SK-N-SH treated with all-trans-retinoic acid at 6 μM for 48 hours (cell line): ENCODE measurements around the gene PAX1.

Experiments
- ATAC-seq: fragments of 200-7000 bp; cut with Tn5 transposase; 3 replicates; pipeline ENCODE4 v1.9.1; 2020; ENCODE audit warnings: mild to moderate bottlenecking, moderate library complexity
- ARNTL ChIP-seq: fragments of 450-650 bp; formaldehyde crosslinking; IDR thresholded peaks from 2 replicates; pipeline ENCODE4 v1.5.0; 2020; ENCODE audit warnings: low read depth, mild to moderate bottlenecking, moderate library complexity, borderline replicate concordance
- BACH2 ChIP-seq: fragments of 250-450 bp; sonication (Bioruptor Pico); IDR thresholded peaks from 2 replicates; pipeline ENCODE4 v1.9.0; 2021; ENCODE audit warnings: mild to moderate bottlenecking, borderline replicate concordance
- CSDC2 ChIP-seq: fragments of 250-450 bp; sonication (Bioruptor Pico); IDR thresholded peaks from 2 replicates; pipeline ENCODE4 v1.5.0; 2020; ENCODE audit warnings: mild to moderate bottlenecking, moderate library complexity
- ESRRG ChIP-seq: fragments of 250-450 bp; sonication (Bioruptor Pico); IDR thresholded peaks from 2 replicates; pipeline ENCODE4 v1.6.1; 2021; ENCODE audit warnings: mild to moderate bottlenecking
- GLIS3 ChIP-seq: fragments of 250-450 bp; sonication (Bioruptor Pico); IDR thresholded peaks from 2 replicates; pipeline ENCODE4 v1.5.0; 2020; ENCODE audit warnings: mild to moderate bottlenecking, moderate library complexity
- ISL1 ChIP-seq: fragments of 250-450 bp; sonication (Bioruptor Pico); IDR thresholded peaks from 2 replicates; pipeline ENCODE4 v2.1.2; 2022; ENCODE audit warnings: mild to moderate bottlenecking, moderate library complexity
- OSR1 ChIP-seq: fragments of 250-450 bp; sonication (Bioruptor Pico); IDR thresholded peaks from 2 replicates; pipeline ENCODE4 v1.8.0; 2022; ENCODE audit warnings: moderate library complexity, mild to moderate bottlenecking, inconsistent platforms
- PPARA ChIP-seq: fragments of 250-450 bp; sonication (Bioruptor Pico); IDR thresholded peaks from 2 replicates; pipeline ENCODE4 v1.5.0; 2020; ENCODE audit warnings: mild to moderate bottlenecking, borderline replicate concordance
- RARB ChIP-seq: fragments of 250-450 bp; sonication (Bioruptor Pico); IDR thresholded peaks from 2 replicates; pipeline ENCODE4 v1.8.0; 2021; ENCODE audit warnings: mild to moderate bottlenecking, moderate library complexity
- SNAI2 ChIP-seq: fragments of 250-450 bp; sonication (Bioruptor Pico); IDR thresholded peaks from 2 replicates; pipeline ENCODE4 v1.5.0; 2020; ENCODE audit warnings: mild to moderate bottlenecking, moderate library complexity
- TCF4 ChIP-seq: fragments of 250-450 bp; sonication (Bioruptor Pico); IDR thresholded peaks from 2 replicates; pipeline ENCODE4 v1.8.0; 2021; ENCODE audit warnings: mild to moderate bottlenecking, moderate library complexity, borderline replicate concordance
- TOX ChIP-seq: fragments of 250-450 bp; sonication (Bioruptor Pico); IDR thresholded peaks from 2 replicates; pipeline ENCODE4 v1.8.0; 2021; ENCODE audit warnings: mild to moderate bottlenecking, moderate library complexity, borderline replicate concordance
- ZFP3 ChIP-seq: fragments of 250-450 bp; sonication (Bioruptor Pico); IDR thresholded peaks from 2 replicates; pipeline ENCODE4 v1.5.0; 2020; ENCODE audit warnings: mild to moderate bottlenecking, moderate library complexity
- ZFP30 ChIP-seq: fragments of 450-650 bp; formaldehyde crosslinking; IDR thresholded peaks from 2 replicates; pipeline ENCODE4 v1.5.0; 2022; ENCODE audit warnings: mild to moderate bottlenecking, moderate library complexity
- ZNF565 ChIP-seq: fragments of 450-650 bp; formaldehyde crosslinking; conservative IDR thresholded peaks from 2 replicates; pipeline ENCODE4 v1.5.0; 2020; ENCODE audit warnings: low read depth, mild to moderate bottlenecking, moderate library complexity
- ZNF70 ChIP-seq: fragments of 450-650 bp; formaldehyde crosslinking; IDR thresholded peaks from 2 replicates; pipeline ENCODE4 v1.5.0; 2020; ENCODE audit warnings: mild to moderate bottlenecking, moderate library complexity
- ZNF8 ChIP-seq: fragments of 450-650 bp; formaldehyde crosslinking; IDR thresholded peaks from 2 replicates; pipeline ENCODE4 v1.5.0; 2020; ENCODE audit warnings: mild to moderate bottlenecking, moderate library complexity
- TF ChIP-seq, protein P1 (sequence below): fragments of 250-450 bp; sonication (Bioruptor Pico); IDR thresholded peaks from 2 replicates; pipeline ENCODE4 v1.5.0; 2020; ENCODE audit warnings: mild to moderate bottlenecking, moderate library complexity
- TF ChIP-seq, protein P2 (sequence below): fragments of 250-450 bp; sonication (Bioruptor Pico); IDR thresholded peaks from 2 replicates; pipeline ENCODE4 v1.8.0; 2020; ENCODE audit warnings: mild to moderate bottlenecking, moderate library complexity, borderline replicate concordance
- TF ChIP-seq, protein P3 (sequence below): fragments of 250-450 bp; sonication (Bioruptor Pico); IDR thresholded peaks from 2 replicates; pipeline ENCODE4 v1.8.0; 2021; ENCODE audit warnings: low read depth, mild to moderate bottlenecking, moderate library complexity, borderline replicate concordance

Gene PAX1

DNA sequence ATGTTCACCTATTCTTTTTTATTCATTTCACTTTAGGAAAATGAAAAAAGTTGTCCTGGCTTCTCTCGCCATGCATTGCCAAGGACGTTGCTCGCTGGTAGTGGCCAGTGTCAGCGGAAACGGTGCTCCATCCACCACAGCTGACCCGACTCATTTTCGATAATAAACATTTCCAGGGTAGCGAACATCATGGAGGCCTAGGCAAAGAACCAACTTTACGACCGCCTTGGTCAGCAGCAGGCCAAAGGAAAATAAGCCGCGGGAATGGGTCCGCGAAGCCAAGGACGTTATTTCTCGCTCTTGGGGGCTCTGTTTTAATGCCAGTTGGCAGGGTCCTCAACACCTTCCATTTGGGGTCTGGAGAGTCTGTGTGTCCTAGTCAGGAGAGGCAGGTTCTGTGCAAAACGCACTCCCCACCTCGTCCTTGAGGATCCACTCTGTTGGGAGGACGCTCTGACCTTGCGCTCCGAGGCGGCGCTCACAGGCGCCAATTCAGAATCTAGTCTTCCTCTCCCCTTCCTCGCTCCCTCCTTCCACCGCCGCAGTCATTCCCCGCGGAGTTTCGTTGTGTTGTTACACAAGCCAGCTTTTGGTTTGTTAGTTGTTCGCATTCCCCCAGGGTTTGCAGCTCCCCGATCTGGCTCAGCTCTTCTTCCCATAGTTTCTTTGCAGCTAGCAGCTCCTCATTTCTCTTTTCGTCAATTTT, 4.1 kb upstream of the PAX1 start:
- TF ChIP-seq TCF4 (CRISPR knock-in tag): no peak
- ATAC-seq: no peak

DNA sequence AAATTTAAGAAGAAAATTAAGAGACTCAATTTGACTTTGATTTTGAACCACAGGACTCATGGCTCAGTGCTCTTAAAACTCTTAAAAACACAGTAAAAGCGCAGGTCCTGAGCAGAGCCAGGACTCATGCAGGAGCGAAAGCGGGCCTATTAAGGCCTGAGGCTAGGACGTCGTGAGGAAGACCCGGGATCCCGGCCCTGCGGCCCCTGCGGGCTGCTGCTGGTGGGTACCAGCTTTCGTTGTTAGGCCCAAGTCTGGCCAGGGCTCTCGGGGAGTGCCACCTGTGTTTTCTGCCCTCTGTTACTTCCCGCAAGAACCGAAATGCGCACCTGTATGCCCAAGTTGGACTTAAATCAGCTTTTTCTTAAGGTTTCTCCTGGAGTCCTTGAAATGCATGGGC, 3.4 kb upstream of the PAX1 start:
- no peak for TF ChIP-seq SNAI2 (CRISPR knock-in tag)
- no peak for TF ChIP-seq ARNTL (CRISPR knock-in tag)
- no peak for TF ChIP-seq BACH2 (CRISPR knock-in tag)
- no peak for TF ChIP-seq RARB
- no peak for TF ChIP-seq ZNF70 (CRISPR knock-in tag)
- TF ChIP-seq, protein P1, sequence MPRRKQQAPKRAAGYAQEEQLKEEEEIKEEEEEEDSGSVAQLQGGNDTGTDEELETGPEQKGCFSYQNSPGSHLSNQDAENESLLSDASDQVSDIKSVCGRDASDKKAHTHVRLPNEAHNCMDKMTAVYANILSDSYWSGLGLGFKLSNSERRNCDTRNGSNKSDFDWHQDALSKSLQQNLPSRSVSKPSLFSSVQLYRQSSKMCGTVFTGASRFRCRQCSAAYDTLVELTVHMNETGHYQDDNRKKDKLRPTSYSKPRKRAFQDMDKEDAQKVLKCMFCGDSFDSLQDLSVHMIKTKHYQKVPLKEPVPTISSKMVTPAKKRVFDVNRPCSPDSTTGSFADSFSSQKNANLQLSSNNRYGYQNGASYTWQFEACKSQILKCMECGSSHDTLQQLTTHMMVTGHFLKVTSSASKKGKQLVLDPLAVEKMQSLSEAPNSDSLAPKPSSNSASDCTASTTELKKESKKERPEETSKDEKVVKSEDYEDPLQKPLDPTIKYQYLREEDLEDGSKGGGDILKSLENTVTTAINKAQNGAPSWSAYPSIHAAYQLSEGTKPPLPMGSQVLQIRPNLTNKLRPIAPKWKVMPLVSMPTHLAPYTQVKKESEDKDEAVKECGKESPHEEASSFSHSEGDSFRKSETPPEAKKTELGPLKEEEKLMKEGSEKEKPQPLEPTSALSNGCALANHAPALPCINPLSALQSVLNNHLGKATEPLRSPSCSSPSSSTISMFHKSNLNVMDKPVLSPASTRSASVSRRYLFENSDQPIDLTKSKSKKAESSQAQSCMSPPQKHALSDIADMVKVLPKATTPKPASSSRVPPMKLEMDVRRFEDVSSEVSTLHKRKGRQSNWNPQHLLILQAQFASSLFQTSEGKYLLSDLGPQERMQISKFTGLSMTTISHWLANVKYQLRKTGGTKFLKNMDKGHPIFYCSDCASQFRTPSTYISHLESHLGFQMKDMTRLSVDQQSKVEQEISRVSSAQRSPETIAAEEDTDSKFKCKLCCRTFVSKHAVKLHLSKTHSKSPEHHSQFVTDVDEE (CRISPR knock-in tag): no peak
- TF ChIP-seq, protein P2, sequence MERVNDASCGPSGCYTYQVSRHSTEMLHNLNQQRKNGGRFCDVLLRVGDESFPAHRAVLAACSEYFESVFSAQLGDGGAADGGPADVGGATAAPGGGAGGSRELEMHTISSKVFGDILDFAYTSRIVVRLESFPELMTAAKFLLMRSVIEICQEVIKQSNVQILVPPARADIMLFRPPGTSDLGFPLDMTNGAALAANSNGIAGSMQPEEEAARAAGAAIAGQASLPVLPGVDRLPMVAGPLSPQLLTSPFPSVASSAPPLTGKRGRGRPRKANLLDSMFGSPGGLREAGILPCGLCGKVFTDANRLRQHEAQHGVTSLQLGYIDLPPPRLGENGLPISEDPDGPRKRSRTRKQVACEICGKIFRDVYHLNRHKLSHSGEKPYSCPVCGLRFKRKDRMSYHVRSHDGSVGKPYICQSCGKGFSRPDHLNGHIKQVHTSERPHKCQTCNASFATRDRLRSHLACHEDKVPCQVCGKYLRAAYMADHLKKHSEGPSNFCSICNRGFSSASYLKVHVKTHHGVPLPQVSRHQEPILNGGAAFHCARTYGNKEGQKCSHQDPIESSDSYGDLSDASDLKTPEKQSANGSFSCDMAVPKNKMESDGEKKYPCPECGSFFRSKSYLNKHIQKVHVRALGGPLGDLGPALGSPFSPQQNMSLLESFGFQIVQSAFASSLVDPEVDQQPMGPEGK (CRISPR knock-in tag): no peak
- no peak for TF ChIP-seq ZNF565 (CRISPR knock-in tag)
- ATAC-seq: no peak

DNA sequence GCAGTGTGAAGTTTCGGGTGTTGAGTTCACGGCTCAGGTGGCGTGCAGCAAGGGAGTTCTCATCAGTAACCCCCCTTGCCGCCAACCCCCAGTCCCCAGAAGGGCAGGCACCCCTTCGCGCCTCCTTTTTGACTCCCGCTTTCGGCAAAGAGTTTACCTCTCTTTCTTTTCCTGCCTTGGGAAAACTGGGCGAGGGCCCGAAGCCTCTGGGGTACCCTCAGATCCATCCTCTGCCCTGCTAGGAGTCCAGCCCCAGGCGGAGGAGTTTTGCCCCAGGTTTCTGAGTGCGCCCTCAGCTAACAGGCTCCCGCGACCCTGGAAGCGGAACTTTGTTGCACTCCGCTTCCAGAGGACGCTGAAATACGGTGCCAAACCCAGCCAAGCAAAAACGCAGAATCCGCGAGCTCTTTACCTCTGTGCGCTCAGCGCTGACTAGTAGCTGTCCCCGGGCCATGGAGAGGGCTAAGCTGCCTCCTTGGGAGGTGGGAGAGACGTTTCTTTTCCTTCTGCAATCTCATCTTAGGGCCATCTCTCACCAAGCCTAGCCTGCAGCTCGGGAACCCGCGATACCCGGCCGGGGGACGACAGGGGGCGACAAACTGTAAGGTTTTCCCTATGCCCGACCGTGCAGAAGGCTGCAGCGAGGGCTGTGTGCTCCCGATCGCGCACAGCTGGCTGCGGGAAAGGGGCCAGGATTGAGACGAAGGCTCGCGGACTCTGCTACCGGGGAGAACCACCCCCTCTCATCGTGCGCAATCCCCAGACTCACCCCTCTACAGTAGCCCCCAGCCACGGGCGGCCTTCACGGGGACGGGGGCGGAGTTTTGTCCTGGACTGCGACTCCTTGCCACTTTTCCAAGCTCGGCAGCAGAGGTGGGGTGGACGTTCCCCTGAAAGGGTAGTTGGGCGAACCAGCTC, 2.7 kb upstream of the PAX1 start:
- ATAC-seq: peak; percentile 97
- no peak for TF ChIP-seq ISL1 (CRISPR knock-in tag)
- TF ChIP-seq, protein P3, sequence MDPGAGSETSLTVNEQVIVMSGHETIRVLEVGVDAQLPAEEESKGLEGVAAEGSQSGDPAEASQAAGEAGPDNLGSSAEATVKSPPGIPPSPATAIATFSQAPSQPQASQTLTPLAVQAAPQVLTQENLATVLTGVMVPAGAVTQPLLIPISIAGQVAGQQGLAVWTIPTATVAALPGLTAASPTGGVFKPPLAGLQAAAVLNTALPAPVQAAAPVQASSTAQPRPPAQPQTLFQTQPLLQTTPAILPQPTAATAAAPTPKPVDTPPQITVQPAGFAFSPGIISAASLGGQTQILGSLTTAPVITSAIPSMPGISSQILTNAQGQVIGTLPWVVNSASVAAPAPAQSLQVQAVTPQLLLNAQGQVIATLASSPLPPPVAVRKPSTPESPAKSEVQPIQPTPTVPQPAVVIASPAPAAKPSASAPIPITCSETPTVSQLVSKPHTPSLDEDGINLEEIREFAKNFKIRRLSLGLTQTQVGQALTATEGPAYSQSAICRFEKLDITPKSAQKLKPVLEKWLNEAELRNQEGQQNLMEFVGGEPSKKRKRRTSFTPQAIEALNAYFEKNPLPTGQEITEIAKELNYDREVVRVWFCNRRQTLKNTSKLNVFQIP (CRISPR knock-in tag): no peak
- TF ChIP-seq TOX (CRISPR knock-in tag): no peak
- TF ChIP-seq, protein P2 (CRISPR knock-in tag): no peak
- no peak for TF ChIP-seq GLIS3 (CRISPR knock-in tag)
- no peak for TF ChIP-seq SNAI2 (CRISPR knock-in tag)

DNA sequence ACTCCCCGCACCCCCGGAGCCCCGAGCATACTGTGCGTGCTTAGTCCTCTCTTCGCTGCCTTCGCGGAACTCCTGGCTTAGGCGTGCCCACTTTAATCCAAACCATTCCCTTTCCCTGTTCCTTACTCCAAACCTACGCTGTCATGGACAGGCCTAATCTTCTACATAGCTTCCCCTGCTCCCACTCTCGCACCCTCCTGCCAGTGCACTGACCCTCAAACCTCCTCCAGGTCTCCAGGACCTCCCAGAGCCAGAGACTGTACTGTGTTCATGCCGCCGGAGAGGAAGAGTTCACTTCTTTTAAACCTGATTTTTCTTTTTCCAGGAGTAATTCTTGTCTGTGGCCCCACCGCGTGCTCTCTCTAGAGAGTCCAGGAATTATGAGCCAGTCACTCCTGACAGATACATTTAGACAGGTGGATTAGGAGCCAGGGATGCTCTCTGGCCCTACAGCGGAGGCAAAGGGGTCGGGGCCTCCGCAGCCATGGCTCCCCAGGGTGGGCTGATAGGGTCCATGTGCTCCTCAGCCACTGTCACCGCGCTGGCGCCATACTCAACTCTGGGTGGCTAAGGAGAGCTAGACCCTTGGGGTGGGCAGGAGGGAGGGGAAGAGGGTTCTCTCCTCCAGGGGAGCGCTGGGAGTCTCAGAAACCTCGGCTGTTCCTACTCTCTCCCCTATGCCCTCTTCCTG, 1.6 kb upstream of the PAX1 start:
- ATAC-seq: peak; percentile 9
- TF ChIP-seq ZNF8 (CRISPR knock-in tag) (no peak), ZFP30 (no peak), ARNTL (CRISPR knock-in tag) (no peak), OSR1 (no peak), SNAI2 (CRISPR knock-in tag) (no peak), PPARA (CRISPR knock-in tag) (no peak), GLIS3 (CRISPR knock-in tag) (no peak), ESRRG (CRISPR knock-in tag) (no peak), CSDC2 (CRISPR knock-in tag) (no peak), ZFP3 (CRISPR knock-in tag) (no peak), ISL1 (CRISPR knock-in tag) (no peak)
- TF ChIP-seq, protein P2 (CRISPR knock-in tag): no peak
- TF ChIP-seq, protein P3 (CRISPR knock-in tag): no peak
